Epidermal melanocyte (primary cell): ENCODE measurements around the gene SLC25A51.
"Not testable (repeated sequence)": the region's sequence is repeated elsewhere in the genome, so short reads cannot be mapped to it uniquely, and the experiment has no call there.

Experiments
- DNase-seq: peaks from one replicate; pipeline ENCODE4 v3.0.0; 2011; ENCODE audit warnings: low spot score; ENCODE audit not compliant: insufficient read length

The SLC25A51 gene

GRCh38 chr9:37905776-37906175 is 1.8 kb upstream of the SLC25A51 start:
- DNase-seq, result no peak

GRCh38 chr9:37905131-37905505 is 1.2 kb upstream of the SLC25A51 start:
- DNase-seq, result no peak

- DNase-seq, result no peak
Observed at GRCh38 chr9:37904445-37905130, 661 bp upstream of the SLC25A51 start.

- DNase-seq, result no peak
Observed at GRCh38 chr9:37902796-37903646, 906 bp downstream of the SLC25A51 start.

GRCh38 chr9:37902131-37902530 is 1.8 kb downstream of the SLC25A51 start:
- no peak for DNase-seq

- DNase-seq, result no peak
Observed at GRCh38 chr9:37899041-37899440, 4.9 kb downstream of the SLC25A51 start.

- no peak for DNase-seq
Observed at GRCh38 chr9:37897665-37898064, 6.3 kb downstream of the SLC25A51 start.

- no peak for DNase-seq
Observed at GRCh38 chr9:37892063-37892462, 11.9 kb downstream of the SLC25A51 start.

- not testable (repeated sequence) for DNase-seq
Observed at GRCh38 chr9:37891042-37891441, 12.9 kb downstream of the SLC25A51 start.

GRCh38 chr9:37889536-37889935 is 14.4 kb downstream of the SLC25A51 start:
- no peak for DNase-seq

- DNase-seq, result not testable (repeated sequence)
Observed at GRCh38 chr9:37887977-37888583, 15.8 kb downstream of the SLC25A51 start.

GRCh38 chr9:37880916-37881479 is 22.9 kb downstream of the SLC25A51 start:
- no peak for DNase-seq

- DNase-seq, result no peak
Observed at GRCh38 chr9:37876376-37876775, 27.6 kb downstream of the SLC25A51 start.

- DNase-seq, result no peak
Observed at GRCh38 chr9:37873955-37874354, 30.0 kb downstream of the SLC25A51 start.

GRCh38 chr9:37870799-37871176 is 33.1 kb downstream of the SLC25A51 start:
- no peak for DNase-seq

GRCh38 chr9:37870081-37870798 is 33.7 kb downstream of the SLC25A51 start:
- no peak for DNase-seq

GRCh38 chr9:37862530-37862929 is 41.4 kb downstream of the SLC25A51 start:
- DNase-seq, result no peak

GRCh38 chr9:37859043-37859442 is 44.9 kb downstream of the SLC25A51 start:
- no peak for DNase-seq

- DNase-seq, result no peak
Observed at GRCh38 chr9:37856551-37856950, 47.4 kb downstream of the SLC25A51 start.

- DNase-seq, result no peak
Observed at GRCh38 chr9:37852222-37852621, 51.7 kb downstream of the SLC25A51 start.

- no peak for DNase-seq
Observed at GRCh38 chr9:37840560-37841194, 63.2 kb downstream of the SLC25A51 start.
